ENCODE data around the gene SERPINA9. TPM values are rescaled to one million over a fixed set of nuclear protein-coding genes. Genes with fewer than 3 reads are reported as not detected.
A peak's percentile ranks its signal among the peaks of the same experiment; 100 is the strongest.

The SERPINA9 gene
- total RNA-seq, 1 experiment from 2014 or later = 0.11 TPM

DNA sequence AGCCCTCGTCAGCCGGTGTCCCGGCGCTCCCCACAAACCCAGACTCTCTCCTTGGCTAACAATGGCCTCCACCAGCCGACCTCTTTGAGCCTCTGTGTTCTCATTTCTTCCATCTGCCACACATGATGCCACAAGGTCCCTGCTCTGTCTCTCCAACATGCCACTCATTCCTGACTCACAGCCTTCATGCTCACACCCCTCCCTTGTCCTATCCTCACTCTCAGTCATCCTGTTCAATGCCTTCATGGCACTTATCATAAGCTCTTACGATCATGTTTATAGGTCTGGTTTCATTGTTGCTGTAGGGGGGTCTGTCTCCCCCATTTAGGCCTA is 13.8 kb downstream of the SERPINA9 start:
- DNase-seq (ENCODE audit: low read depth) = peak; percentile 64

DNA sequence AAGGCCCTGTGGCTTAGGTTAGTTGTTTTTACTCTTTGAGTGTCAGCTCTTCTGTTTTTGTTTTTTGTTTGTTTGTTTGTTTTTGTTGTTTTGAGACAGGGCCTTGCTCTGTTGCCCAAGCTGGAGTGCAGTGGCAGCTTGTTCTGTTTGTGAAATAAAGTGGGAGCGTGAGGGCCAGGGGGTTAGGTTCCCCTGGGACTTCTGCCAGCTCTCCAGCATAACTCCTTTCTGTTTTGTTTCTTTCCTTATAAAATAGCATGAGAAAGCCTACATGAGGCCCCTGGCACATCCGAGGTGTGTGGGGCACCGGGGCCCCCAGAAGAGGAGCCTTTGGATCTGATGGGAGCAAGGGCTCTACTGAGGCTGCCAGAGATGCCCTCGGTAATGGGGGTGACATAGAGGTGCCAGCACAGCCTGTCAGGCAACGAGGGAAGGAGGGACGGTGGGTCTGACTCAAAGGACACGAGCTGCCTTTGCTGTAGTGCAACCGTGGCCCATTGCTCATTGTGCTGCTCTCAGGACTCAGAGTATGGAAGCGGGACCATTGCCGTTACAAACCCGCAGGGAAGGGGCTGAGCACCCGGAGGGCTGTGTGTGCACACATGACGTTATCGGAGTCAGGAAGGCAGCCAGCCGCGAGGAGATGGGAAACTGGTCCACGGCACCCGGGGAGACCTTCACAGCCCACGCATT is 14.3 kb downstream of the SERPINA9 start:
- peak; percentile 59 for DNase-seq (ENCODE audit: low read depth)

- DNase-seq (ENCODE audit: low read depth) = no peak
Observed at GRCh38 chr14:94460631-94461416, 15.2 kb downstream of the SERPINA9 start.

- peak; percentile 82 for DNase-seq (ENCODE audit: low read depth)
Observed at GRCh38 chr14:94458558-94459205, 17.3 kb downstream of the SERPINA9 start.

GRCh38 chr14:94458096-94458495 is 17.9 kb downstream of the SERPINA9 start:
- no peak for DNase-seq (ENCODE audit: low read depth)

DNA sequence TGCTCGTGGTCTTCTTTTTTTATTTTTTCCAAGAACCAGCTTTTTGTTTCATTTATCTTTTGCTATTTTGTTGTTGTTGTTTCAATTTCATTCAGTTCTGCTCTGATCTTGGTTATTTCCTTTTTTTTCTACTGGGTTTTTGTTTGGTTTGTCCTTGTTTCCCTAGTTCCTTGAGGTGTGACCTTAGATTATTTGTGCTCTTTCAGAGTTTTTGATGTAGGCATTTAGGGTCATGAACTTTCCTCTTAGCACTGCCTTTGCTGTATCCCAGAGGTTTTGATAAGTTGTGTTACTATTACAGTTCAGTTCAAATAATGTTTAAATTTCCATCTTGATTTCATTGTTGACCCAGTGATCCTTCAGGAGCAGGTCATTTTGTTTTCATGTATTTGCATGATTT is 20.1 kb downstream of the SERPINA9 start:
- no peak for DNase-seq (ENCODE audit: low read depth)

DNA sequence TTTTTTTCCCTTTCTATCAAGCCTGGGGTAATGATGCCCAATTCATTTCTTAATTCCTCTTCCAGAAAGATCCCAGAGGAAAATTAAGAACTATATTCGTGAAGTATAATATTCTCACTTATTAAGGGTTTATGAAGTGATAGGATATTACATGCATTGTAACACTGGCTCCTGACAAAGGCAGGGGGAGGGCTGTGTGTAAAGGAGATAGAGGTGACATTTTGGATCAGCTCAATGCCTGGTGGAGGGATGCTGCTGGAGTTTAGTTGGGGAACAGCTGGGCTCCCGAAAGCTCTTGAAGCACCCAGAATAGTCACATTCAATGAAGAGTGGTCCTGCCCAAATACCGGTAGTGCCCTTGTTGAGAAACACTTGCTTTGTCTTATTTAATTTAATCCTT is 24.2 kb downstream of the SERPINA9 start:
- DNase-seq (ENCODE audit: low read depth) = no peak

- DNase-seq (ENCODE audit: low read depth) = no peak
Observed at GRCh38 chr14:94451091-94451771, 24.8 kb downstream of the SERPINA9 start.

DNA sequence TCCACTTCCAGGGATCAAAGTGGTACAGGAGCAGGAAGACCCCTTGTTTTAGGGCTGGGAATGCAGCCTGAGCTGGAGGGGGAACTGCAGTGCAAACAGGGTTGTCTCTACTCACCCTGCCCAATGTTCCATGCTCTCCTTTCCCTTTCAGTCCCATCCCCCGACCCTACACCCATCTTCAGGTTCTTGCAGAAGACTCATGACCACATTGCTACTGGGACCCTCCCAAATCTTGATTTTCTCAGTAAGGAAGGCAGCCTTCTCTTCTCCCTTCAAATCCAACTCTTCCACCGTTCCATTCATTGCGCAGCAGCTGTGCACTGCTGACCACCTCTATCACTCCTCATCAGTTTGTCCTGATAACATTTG is 25.3 kb downstream of the SERPINA9 start:
- DNase-seq (ENCODE audit: low read depth) = no peak

DNA sequence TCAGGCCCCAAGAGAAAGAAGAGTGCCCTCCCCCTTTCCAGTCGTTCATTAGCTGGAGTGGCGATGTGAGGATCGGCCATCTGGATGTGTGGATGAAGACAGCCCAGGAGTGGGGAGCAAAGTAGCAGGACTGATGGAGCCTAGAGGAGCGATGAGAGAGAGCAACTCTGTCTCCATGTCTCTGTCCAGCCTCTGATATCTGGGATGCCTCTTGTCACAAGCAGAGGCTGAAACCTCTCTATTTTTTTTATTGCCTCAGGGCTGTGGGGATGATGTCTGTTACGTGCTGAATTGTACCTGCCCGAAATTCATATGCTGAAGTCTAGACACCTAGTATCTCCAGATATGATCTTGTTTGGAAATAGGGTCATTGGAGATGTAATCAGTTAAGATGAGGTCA is 26.1 kb downstream of the SERPINA9 start:
- DNase-seq (ENCODE audit: low read depth) = no peak

GRCh38 chr14:94448071-94448808 is 27.8 kb downstream of the SERPINA9 start:
- DNase-seq (ENCODE audit: low read depth) = no peak

- DNase-seq (ENCODE audit: low read depth) = no peak
Observed at GRCh38 chr14:94447206-94447605, 28.8 kb downstream of the SERPINA9 start.

DNA sequence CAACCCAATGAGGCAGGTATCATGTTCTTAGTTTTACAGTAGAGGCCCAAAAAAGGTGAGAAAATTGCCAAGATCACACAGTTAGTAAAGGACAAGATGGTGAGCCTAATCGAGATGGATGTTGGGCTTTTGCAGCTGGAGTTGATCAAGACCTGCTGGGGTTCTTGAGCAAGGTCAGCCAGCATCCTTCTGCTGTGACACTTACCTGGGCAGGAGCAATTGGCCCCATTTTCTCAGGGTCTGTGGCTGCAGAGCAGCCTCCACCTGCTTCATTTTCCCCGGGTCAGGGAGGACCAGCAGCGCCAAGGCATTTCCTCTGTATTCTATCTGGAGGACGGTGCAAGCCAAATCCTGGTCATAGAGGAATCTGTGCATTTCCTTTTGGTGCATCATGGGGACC is 29.9 kb downstream of the SERPINA9 start:
- no peak for DNase-seq (ENCODE audit: low read depth)

DNA sequence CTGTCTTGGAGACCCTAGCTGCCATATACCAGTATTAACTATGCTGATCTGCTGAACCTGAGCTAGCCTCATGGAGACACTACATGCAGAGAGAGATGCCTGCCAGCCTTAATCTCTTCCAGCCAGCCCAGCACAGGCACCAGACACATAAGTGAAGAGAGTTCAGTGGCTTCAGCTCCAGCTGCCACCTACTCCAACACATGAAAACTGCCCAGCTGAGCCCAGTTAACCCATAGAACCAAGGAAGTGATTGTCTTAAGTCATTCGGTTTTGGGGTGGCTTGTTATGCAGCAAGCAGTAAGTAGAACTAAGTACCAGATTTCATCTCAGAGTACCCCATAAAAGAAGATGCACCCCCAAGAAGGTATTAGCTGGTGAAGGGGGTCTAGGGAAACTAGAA is 31.0 kb downstream of the SERPINA9 start:
- DNase-seq (ENCODE audit: low read depth) = no peak

DNA sequence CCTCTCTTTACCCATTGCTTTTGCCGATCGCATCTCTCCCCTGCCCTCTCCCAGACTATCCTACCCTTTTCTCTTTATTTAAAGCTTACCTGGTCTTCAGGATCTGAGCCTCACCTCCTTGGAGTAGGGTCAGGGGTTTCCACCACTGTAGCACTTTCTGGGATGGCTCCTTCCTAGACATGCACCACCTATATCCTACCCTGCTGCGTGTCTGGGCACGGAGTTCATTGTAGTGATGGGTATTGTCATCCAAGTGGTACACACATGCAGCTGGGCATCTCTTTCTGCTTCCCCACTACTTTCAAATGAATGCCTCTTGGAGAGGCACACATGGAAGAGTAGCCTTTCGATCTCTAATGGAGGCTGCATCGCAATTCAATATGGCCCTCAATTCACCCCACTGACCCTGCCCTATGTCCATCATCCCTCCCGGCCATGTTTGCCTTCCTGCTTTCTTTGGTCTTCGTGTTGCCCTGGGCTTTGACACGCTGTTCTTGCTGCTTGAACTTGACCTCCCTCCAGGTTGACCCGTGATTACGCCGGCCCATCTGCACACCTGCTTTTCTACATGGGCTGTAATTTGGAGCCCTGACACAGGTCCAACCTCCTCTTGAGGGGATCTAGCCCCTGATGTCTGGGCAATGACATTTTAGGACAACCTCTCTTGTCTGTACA is 34.3 kb downstream of the SERPINA9 start:
- no peak for DNase-seq (ENCODE audit: low read depth)

DNA sequence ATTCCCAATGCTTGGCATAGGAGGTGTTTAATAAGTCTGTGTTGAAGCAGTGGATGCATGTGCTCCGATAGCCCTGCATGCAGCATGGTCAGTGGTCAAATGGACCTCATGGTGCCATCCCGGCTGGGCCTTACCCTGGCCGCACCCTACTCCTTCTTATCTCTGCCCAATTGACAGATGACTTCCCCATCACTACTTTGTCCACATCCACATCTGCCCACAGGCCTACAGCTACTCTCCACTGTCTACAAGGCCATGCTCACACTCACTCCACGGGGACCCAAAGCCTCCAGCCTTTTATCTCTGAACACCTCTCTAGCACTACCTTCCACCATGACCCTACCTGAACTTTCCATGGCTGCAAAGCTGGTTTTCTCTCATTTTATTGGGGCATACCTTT is 34.9 kb downstream of the SERPINA9 start:
- DNase-seq (ENCODE audit: low read depth) = no peak

DNA sequence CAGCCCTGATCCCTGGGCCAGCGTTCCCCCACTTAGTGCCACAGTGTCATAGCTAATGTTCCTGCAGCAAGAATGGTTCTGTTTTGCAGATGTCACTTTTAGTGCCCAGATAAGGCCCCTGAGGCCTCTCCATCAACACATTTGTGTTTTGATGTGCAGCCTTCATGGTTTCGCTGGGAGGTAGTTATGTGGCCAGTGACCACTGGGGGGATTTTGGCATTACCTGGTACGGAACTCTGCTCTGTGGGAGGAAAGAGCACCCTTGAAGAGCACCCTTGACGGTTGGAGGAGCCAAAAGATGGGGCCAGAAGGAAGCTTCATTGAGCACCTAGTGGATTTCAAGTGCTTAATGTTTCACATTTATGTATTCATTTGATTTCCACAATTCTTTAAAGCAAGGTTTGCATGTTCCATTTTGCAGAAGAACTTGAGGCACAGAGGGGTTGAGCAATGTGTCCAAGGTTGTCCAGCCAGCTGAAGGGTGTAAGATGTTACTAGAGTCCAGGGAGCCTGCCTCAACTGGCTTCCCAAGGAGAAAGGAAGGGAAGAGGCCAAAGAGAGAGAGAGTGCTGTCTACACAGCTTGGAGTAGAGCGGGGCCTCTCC is 36.4 kb downstream of the SERPINA9 start:
- DNase-seq (ENCODE audit: low read depth) = no peak

- no peak for DNase-seq (ENCODE audit: low read depth)
Observed at GRCh38 chr14:94428610-94429009, 47.4 kb downstream of the SERPINA9 start.

DNA sequence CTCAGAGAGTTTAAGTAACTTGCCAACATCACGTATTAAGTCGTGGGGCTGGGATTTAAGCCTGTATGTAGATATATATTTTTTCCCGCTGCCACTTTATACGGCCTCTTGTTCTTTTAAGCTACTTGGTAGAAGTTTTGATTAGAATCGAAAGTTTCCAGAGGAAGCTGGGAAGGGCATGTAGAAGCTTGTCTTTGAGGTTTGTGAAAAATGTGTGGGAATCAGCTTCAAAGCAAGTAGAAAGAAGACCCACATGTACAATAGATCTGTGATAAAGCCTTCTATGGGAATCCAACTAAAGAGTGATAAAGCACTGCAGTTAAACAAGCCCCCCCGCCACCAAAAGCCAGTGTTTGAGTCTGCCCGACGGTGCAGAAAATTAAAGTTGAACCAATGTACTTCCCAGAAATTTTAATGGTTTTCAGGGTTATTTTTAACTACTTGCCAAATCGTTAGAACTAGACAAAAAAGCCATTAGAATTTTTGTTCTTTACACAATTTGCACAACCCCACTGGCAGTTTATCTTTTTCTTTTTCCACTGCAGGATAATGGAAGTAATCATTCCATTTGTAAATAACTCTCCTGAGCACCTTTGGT is 48.9 kb downstream of the SERPINA9 start:
- no peak for DNase-seq (ENCODE audit: low read depth)

GRCh38 chr14:94426526-94426925 is 49.5 kb downstream of the SERPINA9 start:
- no peak for DNase-seq (ENCODE audit: low read depth)
